Neural crest cell (in vitro differentiated cells): ENCODE results near the gene ATG16L1. TPM values are rescaled to one million over a fixed set of nuclear protein-coding genes. Genes with fewer than 3 reads are reported as not detected.

Source experiments
- DNase-seq: peaks from one replicate; pipeline ENCODE4 v3.0.0; 2021; ENCODE audit warnings: low read depth, mixed read lengths, low spot score
- H3K27ac Mint-ChIP-seq: one replicate; pipeline ENCODE4 v1.8.0; 2021; ENCODE audit warnings: mild to moderate bottlenecking, mixed read lengths; ENCODE audit not compliant: unreplicated experiment
- H3K27me3 Mint-ChIP-seq: 2 replicates; pipeline ENCODE4 v1.8.0; 2021; ENCODE audit warnings: low read depth, mild to moderate bottlenecking, mixed read lengths
- H3K36me3 Mint-ChIP-seq: 2 replicates; pipeline ENCODE4 v1.8.0; 2021; ENCODE audit warnings: low read depth, mild to moderate bottlenecking, mixed read lengths
- H3K4me1 Mint-ChIP-seq: 2 replicates; pipeline ENCODE4 v1.8.0; 2021; ENCODE audit warnings: mixed read lengths
- H3K4me3 Mint-ChIP-seq: one replicate; pipeline ENCODE4 v1.8.0; 2021; ENCODE audit warnings: mild to moderate bottlenecking, mixed read lengths
- H3K9me3 Mint-ChIP-seq: 2 replicates; pipeline ENCODE4 v1.8.0; 2021; ENCODE audit warnings: mixed read lengths
- total RNA-seq: library from RNA; stranded (reverse); gene quantifications from 2 replicates; pipeline ENCODE4 v1.2.1, GENCODE V29; 2021
- TF ChIP-seq, protein P1 (sequence below): fragments of 200-600 bp; sonication (generic); conservative IDR thresholded peaks from 2 replicates; pipeline ENCODE4 v1.5.0; 2021; ENCODE audit warnings: antibody characterized with exemption, mild to moderate bottlenecking

The ATG16L1 gene
- total RNA-seq, 1 donor from 2014 or later = 28.2 TPM

GRCh38 chr2:233281553-233281952, 30.1 kb downstream of the ATG16L1 start:
- H3K27me3 Mint-ChIP-seq = no peaks in the 10 kb centered on the region
- no peak for DNase-seq
- TF ChIP-seq, protein P1, sequence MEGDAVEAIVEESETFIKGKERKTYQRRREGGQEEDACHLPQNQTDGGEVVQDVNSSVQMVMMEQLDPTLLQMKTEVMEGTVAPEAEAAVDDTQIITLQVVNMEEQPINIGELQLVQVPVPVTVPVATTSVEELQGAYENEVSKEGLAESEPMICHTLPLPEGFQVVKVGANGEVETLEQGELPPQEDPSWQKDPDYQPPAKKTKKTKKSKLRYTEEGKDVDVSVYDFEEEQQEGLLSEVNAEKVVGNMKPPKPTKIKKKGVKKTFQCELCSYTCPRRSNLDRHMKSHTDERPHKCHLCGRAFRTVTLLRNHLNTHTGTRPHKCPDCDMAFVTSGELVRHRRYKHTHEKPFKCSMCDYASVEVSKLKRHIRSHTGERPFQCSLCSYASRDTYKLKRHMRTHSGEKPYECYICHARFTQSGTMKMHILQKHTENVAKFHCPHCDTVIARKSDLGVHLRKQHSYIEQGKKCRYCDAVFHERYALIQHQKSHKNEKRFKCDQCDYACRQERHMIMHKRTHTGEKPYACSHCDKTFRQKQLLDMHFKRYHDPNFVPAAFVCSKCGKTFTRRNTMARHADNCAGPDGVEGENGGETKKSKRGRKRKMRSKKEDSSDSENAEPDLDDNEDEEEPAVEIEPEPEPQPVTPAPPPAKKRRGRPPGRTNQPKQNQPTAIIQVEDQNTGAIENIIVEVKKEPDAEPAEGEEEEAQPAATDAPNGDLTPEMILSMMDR = no peak
- peaks cover 19% of the 10 kb centered on the region for H3K36me3 Mint-ChIP-seq
- H3K4me1 Mint-ChIP-seq = no peaks in the 10 kb centered on the region
- no peak overlapping the region for H3K27ac Mint-ChIP-seq
- H3K4me3 Mint-ChIP-seq = no peak overlapping the region
- no peaks in the 10 kb centered on the region for H3K9me3 Mint-ChIP-seq

- DNase-seq = no peak
- H3K9me3 Mint-ChIP-seq = no peaks in the 10 kb centered on the region
- no peak overlapping the region for H3K4me3 Mint-ChIP-seq
- H3K4me1 Mint-ChIP-seq = no peaks in the 10 kb centered on the region
- H3K27ac Mint-ChIP-seq = peak overlapping the region; percentile 36
- peaks cover 19% of the 10 kb centered on the region for H3K36me3 Mint-ChIP-seq
- TF ChIP-seq, protein P1 = no peak
- no peaks in the 10 kb centered on the region for H3K27me3 Mint-ChIP-seq
These were observed 30.6 kb downstream of the ATG16L1 start for GRCh38 chr2:233281992-233282603.

DNA sequence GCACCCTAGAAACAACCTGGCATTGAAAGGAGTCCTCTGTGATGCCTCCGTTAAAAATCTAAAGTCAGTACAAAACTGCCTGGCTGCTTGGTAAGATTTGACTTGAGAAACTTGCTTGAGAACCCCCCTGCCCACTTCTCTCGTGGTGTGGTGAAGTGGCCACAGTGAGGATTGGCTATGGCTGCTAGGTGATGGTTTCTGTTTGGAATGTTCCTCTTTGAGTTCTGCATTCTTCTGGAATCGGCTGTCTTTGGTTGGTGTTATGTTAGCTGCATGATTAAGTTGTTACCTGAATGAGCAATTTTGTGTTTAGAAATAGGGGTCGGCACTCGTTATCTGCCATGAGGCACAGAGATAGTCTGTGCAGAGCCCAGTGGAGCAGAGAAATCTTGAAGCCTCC, 34.4 kb downstream of the ATG16L1 start:
- no peaks in the 10 kb centered on the region for H3K4me1 Mint-ChIP-seq
- H3K27ac Mint-ChIP-seq = no peak overlapping the region
- no peaks in the 10 kb centered on the region for H3K9me3 Mint-ChIP-seq
- no peak for DNase-seq
- H3K27me3 Mint-ChIP-seq = no peaks in the 10 kb centered on the region
- TF ChIP-seq, protein P1 = no peak
- H3K36me3 Mint-ChIP-seq = peaks cover 17% of the 10 kb centered on the region
- H3K4me3 Mint-ChIP-seq = no peak overlapping the region

- TF ChIP-seq, protein P1 = no peak
- Mint-ChIP-seq H3K27me3 (no peaks in the 10 kb centered on the region), H3K36me3 (peaks cover 15% of the 10 kb centered on the region), H3K27ac (no peak overlapping the region), H3K4me3 (no peak overlapping the region), H3K4me1 (no peaks in the 10 kb centered on the region), H3K9me3 (no peaks in the 10 kb centered on the region)
- no peak for DNase-seq
These were observed 36.4 kb downstream of the ATG16L1 start for GRCh38 chr2:233287871-233288270.

DNA sequence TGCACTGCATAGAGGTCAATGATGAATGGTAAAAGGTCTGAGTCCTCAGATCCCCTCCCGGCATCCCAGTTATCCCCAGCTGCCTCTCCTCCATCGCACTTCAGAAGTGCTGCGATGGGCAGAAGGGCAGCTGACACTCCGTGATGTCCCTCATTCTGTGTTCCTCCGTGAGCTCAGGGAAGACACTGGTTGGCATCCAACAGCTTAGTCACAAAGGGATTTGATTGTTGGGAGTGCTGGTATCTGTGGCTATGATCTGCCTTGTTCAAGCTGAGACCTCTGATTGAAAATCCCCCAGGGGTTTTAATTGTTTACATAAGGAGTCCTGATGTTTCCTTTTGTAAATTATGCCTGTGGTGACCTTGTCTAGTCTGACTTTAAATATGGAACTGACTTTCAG, 37.2 kb downstream of the ATG16L1 start:
- TF ChIP-seq, protein P1 = no peak
- H3K27ac Mint-ChIP-seq = no peak overlapping the region
- H3K4me1 Mint-ChIP-seq = no peaks in the 10 kb centered on the region
- no peaks in the 10 kb centered on the region for H3K27me3 Mint-ChIP-seq
- no peaks in the 10 kb centered on the region for H3K9me3 Mint-ChIP-seq
- DNase-seq = no peak
- H3K4me3 Mint-ChIP-seq = no peak overlapping the region
- peaks cover 14% of the 10 kb centered on the region for H3K36me3 Mint-ChIP-seq
